ENCODE measurements around the gene CRIP3.

Gene CRIP3

GRCh38 chr6:43301081-43301870 lies 7.3 kb downstream of the CRIP3 start:
- H3K27ac Mint-ChIP-seq: peak overlapping the region; percentile 72
- peaks cover 10% of the 10 kb centered on the region in 2 donors for H3K27me3 Mint-ChIP-seq
- no peak for DNase-seq
- peaks cover 4 to 6% of the 10 kb centered on the region in 2 donors for H3K36me3 Mint-ChIP-seq
- H3K4me3 Mint-ChIP-seq: no peak overlapping the region
- peaks cover 9 to 12% of the 10 kb centered on the region in 2 donors for H3K4me1 Mint-ChIP-seq
- no peak for ATAC-seq (replicated peaks)
- no peaks in the 10 kb centered on the region for H3K9me3 Mint-ChIP-seq

GRCh38 chr6:43299338-43300293 lies 9.0 kb downstream of the CRIP3 start:
- Mint-ChIP-seq H3K9me3 (no peaks in the 10 kb centered on the region), H3K27ac (peak overlapping the region; percentile 1), H3K4me1 (peaks cover 4 to 7% of the 10 kb centered on the region in 2 donors), H3K27me3 (peaks cover 10 to 11% of the 10 kb centered on the region in 2 donors), H3K36me3 (no peaks in the 10 kb centered on the region), H3K4me3 (no peak overlapping the region)
- DNase-seq: no peak
- peak; percentile 34 to 39 for ATAC-seq (replicated peaks)

GRCh38 chr6:43298565-43299337 lies 9.9 kb downstream of the CRIP3 start:
- peaks cover 10 to 11% of the 10 kb centered on the region in 2 donors for H3K27me3 Mint-ChIP-seq
- no peak overlapping the region for H3K4me3 Mint-ChIP-seq
- no peaks in the 10 kb centered on the region for H3K36me3 Mint-ChIP-seq
- H3K27ac Mint-ChIP-seq: no peak overlapping the region
- H3K4me1 Mint-ChIP-seq: peaks cover 4 to 7% of the 10 kb centered on the region in 2 donors
- no peak for DNase-seq
- no peak for ATAC-seq (replicated peaks)
- H3K9me3 Mint-ChIP-seq: no peaks in the 10 kb centered on the region

GRCh38 chr6:43297644-43298564 lies 10.7 kb downstream of the CRIP3 start, which contains the start of gene SLC22A7:
Gene SLC22A7 (plus strand): TSS chr6:43298260. CDS start chr6:43298359, 99 bp downstream.
- peaks cover 10 to 11% of the 10 kb centered on the region in 2 donors for H3K27me3 Mint-ChIP-seq
- H3K27ac Mint-ChIP-seq: no peak within 1 kb of the TSS
- H3K36me3 Mint-ChIP-seq: no peaks in the 10 kb centered on the region
- DNase-seq: no peak
- no peak for ATAC-seq (replicated peaks)
- H3K4me1 Mint-ChIP-seq: peaks cover 4 to 7% of the 10 kb centered on the region in 2 donors
- H3K9me3 Mint-ChIP-seq: no peaks in the 10 kb centered on the region
- H3K4me3 Mint-ChIP-seq: no peak within 1 kb of the TSS

GRCh38 chr6:43296780-43297497 lies 11.7 kb downstream of the CRIP3 start:
- Mint-ChIP-seq H3K36me3 (no peaks in the 10 kb centered on the region), H3K27me3 (peaks cover 11 to 14% of the 10 kb centered on the region in 2 donors), H3K27ac (no peak overlapping the region), H3K9me3 (no peaks in the 10 kb centered on the region), H3K4me1 (peaks cover 4 to 7% of the 10 kb centered on the region in 2 donors), H3K4me3 (no peak overlapping the region)
- DNase-seq (no peak), ATAC-seq (replicated peaks) (no peak)

GRCh38 chr6:43295456-43295855 lies 13.2 kb downstream of the CRIP3 start:
- ATAC-seq (replicated peaks) (no peak), DNase-seq (no peak)
- Mint-ChIP-seq H3K4me3 (no peak overlapping the region), H3K4me1 (peaks cover 4 to 7% of the 10 kb centered on the region in 2 donors), H3K27ac (no peak overlapping the region), H3K27me3 (peaks cover 11 to 14% of the 10 kb centered on the region in 2 donors), H3K9me3 (no peaks in the 10 kb centered on the region), H3K36me3 (no peaks in the 10 kb centered on the region)

- Mint-ChIP-seq H3K36me3 (no peaks in the 10 kb centered on the region), H3K4me1 (no peaks in the 10 kb centered on the region), H3K27me3 (peaks cover 8 to 11% of the 10 kb centered on the region in 2 donors), H3K4me3 (no peak overlapping the region), H3K9me3 (no peaks in the 10 kb centered on the region), H3K27ac (no peak overlapping the region)
- DNase-seq (no peak), ATAC-seq (replicated peaks) (no peak)
Measured at GRCh38 chr6:43294536-43294935, 14.1 kb downstream of the CRIP3 start.

GRCh38 chr6:43293698-43294097 lies 14.9 kb downstream of the CRIP3 start:
- DNase-seq: no peak
- no peaks in the 10 kb centered on the region for H3K9me3 Mint-ChIP-seq
- H3K4me1 Mint-ChIP-seq: no peaks in the 10 kb centered on the region
- no peaks in the 10 kb centered on the region for H3K36me3 Mint-ChIP-seq
- H3K27ac Mint-ChIP-seq: no peak overlapping the region
- ATAC-seq (replicated peaks): no peak
- peaks cover 8 to 11% of the 10 kb centered on the region in 2 donors for H3K27me3 Mint-ChIP-seq
- no peak overlapping the region for H3K4me3 Mint-ChIP-seq

- no peak overlapping the region for H3K27ac Mint-ChIP-seq
- peaks cover 0 to 2% of the 10 kb centered on the region in 2 donors for H3K4me1 Mint-ChIP-seq
- H3K36me3 Mint-ChIP-seq: no peaks in the 10 kb centered on the region
- H3K27me3 Mint-ChIP-seq: peaks cover 13 to 15% of the 10 kb centered on the region in 2 donors
- H3K9me3 Mint-ChIP-seq: no peaks in the 10 kb centered on the region
- ATAC-seq (replicated peaks) (no peak), DNase-seq (no peak)
- no peak overlapping the region for H3K4me3 Mint-ChIP-seq
Measured at GRCh38 chr6:43292763-43293318, 15.8 kb downstream of the CRIP3 start.

GRCh38 chr6:43292341-43292740 lies 16.3 kb downstream of the CRIP3 start:
- no peaks in the 10 kb centered on the region for H3K36me3 Mint-ChIP-seq
- H3K27me3 Mint-ChIP-seq: peaks cover 16 to 20% of the 10 kb centered on the region in 2 donors
- DNase-seq (no peak), ATAC-seq (replicated peaks) (no peak)
- no peak overlapping the region for H3K27ac Mint-ChIP-seq
- no peak overlapping the region for H3K4me3 Mint-ChIP-seq
- H3K9me3 Mint-ChIP-seq: no peaks in the 10 kb centered on the region
- H3K4me1 Mint-ChIP-seq: peaks cover 2 to 7% of the 10 kb centered on the region in 2 donors

GRCh38 chr6:43291708-43292107 lies 16.9 kb downstream of the CRIP3 start:
- no peak overlapping the region for H3K27ac Mint-ChIP-seq
- peaks cover 21% of the 10 kb centered on the region in 2 donors for H3K27me3 Mint-ChIP-seq
- ATAC-seq (replicated peaks) (no peak), DNase-seq (no peak)
- peaks cover 5 to 12% of the 10 kb centered on the region in 2 donors for H3K4me1 Mint-ChIP-seq
- no peaks in the 10 kb centered on the region for H3K9me3 Mint-ChIP-seq
- no peaks in the 10 kb centered on the region for H3K36me3 Mint-ChIP-seq
- H3K4me3 Mint-ChIP-seq: no peak overlapping the region

- Mint-ChIP-seq H3K4me3 (no peak overlapping the region), H3K36me3 (no peaks in the 10 kb centered on the region), H3K27ac (no peak overlapping the region), H3K4me1 (peaks cover 5 to 12% of the 10 kb centered on the region in 2 donors), H3K27me3 (peaks cover 21 to 23% of the 10 kb centered on the region in 2 donors), H3K9me3 (no peaks in the 10 kb centered on the region)
- DNase-seq (no peak), ATAC-seq (replicated peaks) (no peak)
Measured at GRCh38 chr6:43290905-43291355, 17.7 kb downstream of the CRIP3 start.

All from stimulated activated naive B cell treated with anti-CD40 and anti-IgM and Interleukin-4, amounts not matched to agents 10 μg/mL and 1 μg/mL and 100 μg/mL, for 72 hours (primary cell).